ENCODE results near the gene HPCAL4.

GRCh38 chr1:39643705-39644104 is 47.5 kb downstream of the HPCAL4 start:
- TF ChIP-seq EP300 (IDR thresholded peaks at IDR 0.05; ENCODE audit: low read depth) (no peak), POLR2A (IDR thresholded peaks at IDR 0.05) (no peak), CTCF (IDR thresholded peaks at IDR 0.05) (no peak), POLR2AphosphoS5 (IDR thresholded peaks at IDR 0.05) (no peak)
